Heart left ventricle (tissue), 13 donors: ENCODE data around the gene PTPN21.

Source experiments
- CTCF ChIP-seq, 12 donors: fragments of 200-600 bp; sonication (generic) in 4 of 12; IDR thresholded peaks; one replicate each; pipeline versions ENCODE4 v1.5.0 to v1.8.0; 2018 to 2022; ENCODE audit warnings: antibody characterized with exemption in 12 of 12, mild to moderate bottlenecking in 5 of 12
- POLR2A ChIP-seq, 2 donors: fragments of 450-650 bp; IDR thresholded peaks; one replicate each; pipeline ENCODE4 v1.6.1; 2017; ENCODE audit warnings: antibody characterized with exemption in 2 of 2, mild to moderate bottlenecking in 2 of 2, moderate library complexity in 2 of 2
- donor health status: ischemic (EF 13 %, LVEDD 7.1; RV severe dilation, severe dysfunction).
- donor health status: DM: no; HTN: yes; CAD: no.
- donor health status: DM: no; HTN: no; CAD: no.
- donor health status: ischemic (EF 25% LVEDD 6.9; RV normal size, moderate dysfunction).
- donor health status: ischemic (EF 25% LVEDD 5.7; RV mildly dilated, moderate dysfunction).
- donor health status: ischemic (EF 35%, LVEDD 5.7; RV mildly dilated, moderate dysfunction).
- donor health status: nonischemic (EF 11% LVEDD 7.7; RV severe dilation, severe dysfunction).
- donor health status: DM: yes; HTN: yes; CAD: no.
- donor health status: PGD.
- donor health status: ischemic (EF 29% LVEDD 5.4; RV normal size, mild dysfunction).
- donor health status: nonischemic (EF 23%, LVEDD 6.1; RV moderate dilation, normal function).

DNA sequence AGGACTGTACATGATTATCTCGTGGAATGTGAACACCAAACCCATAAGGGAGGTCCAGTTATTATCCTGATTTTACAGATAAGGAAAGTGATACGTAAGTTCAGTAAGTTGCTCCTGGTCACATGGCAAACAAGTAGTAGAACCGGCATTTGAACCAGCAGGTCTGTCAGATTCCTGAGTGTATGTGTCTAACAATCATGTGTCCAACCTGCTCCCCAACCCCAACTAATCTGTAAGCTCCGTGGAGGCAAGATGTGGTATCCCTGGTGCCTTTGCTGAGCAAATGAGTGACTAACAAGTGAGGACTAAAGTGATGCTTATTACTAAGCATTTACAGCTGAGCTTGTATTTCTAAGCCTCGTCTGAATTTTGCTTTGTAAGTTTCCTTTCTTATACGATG is 65.9 kb downstream of the PTPN21 start:
- no peak for TF ChIP-seq POLR2A (IDR thresholded peaks at IDR 0.05)
- no peak for TF ChIP-seq CTCF (IDR thresholded peaks at IDR 0.05)
